GM18498 (cell line): ENCODE results near the gene LSG1.
"Not testable (repeated sequence)": the region's sequence is repeated elsewhere in the genome, so short reads cannot be mapped to it uniquely, and the experiment has no call there.

Experiments
- ATAC-seq: cut with Tn5 transposase; IDR thresholded peaks from one replicate; pipeline ENCODE4 v1.9.1; 2021; ENCODE audit warnings: mild to moderate bottlenecking, moderate library complexity; ENCODE audit not compliant: unreplicated experiment

Gene LSG1

GRCh38 chr3:194658477-194659242 is 13.3 kb downstream of the LSG1 start:
- no peak for ATAC-seq

- ATAC-seq = no peak
Measured at GRCh38 chr3:194657439-194657838, 14.6 kb downstream of the LSG1 start.

GRCh38 chr3:194654443-194654842 is 17.5 kb downstream of the LSG1 start:
- no peak for ATAC-seq

GRCh38 chr3:194647747-194648146 is 24.2 kb downstream of the LSG1 start:
- no peak for ATAC-seq

GRCh38 chr3:194642769-194643168 is 29.2 kb downstream of the LSG1 start:
- no peak for ATAC-seq

GRCh38 chr3:194640829-194641228 is 31.2 kb downstream of the LSG1 start:
- no peak for ATAC-seq

- ATAC-seq = no peak
Measured at GRCh38 chr3:194638991-194639605, 32.9 kb downstream of the LSG1 start.

DNA sequence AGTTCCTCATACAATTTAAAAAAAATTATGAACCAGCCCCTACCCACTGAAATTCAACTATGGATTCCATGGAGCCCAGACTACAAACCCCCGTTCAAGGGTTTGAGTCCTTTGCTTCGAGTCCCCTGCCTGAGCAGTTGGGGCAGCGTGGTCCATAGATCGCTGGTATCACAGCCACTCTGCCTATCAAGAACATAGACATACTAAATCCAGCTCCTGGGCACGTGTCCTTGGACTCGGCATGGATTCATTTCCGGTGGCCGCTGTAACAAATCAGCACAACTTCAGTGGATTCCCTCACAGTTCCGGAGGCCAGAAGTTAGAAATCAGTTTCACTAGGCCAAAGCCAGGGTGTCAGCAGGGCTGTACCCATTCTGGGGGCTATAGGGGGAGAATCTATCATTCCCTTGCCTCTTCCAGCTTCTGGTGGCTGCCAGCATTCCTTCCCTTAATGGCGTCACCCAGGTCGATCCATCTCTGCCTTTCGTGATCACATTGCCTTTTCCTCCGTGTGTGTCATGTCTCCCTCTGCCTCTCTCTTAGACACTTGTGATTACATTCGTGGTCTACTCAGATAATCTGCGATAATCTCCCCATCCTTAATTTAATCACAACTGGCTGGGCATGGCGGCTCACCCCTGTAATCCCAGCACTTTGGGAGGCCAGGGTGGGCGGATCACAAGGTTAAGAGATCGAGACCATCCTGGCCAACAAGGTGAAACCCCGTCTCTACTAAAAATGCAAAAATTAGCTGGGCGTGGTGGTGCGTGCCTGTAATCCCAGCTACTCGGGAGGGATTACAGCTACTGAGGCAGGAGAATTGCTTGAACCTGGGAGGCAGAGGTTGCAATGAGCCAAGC is 34.2 kb downstream of the LSG1 start:
- ATAC-seq = no peak

DNA sequence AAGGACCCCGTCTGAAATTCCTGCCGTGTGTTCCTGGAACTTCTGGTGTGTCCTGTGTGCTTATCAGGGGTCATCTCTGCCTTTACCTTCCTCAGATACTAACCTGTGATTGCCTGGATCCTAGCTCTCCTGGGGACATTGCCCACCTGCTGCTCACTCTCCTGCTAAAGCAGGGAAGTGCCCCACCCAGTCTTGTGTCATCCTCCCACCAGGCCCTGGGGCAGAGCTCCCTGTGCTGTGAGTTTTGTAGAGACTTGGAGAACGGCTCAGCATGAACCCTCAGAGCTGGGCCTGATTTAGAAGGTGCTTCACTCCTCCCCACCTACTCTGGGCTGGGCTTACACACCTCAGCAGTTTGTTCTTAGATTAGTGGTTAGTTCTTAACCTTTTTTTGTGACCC is 34.9 kb downstream of the LSG1 start:
- no peak for ATAC-seq

DNA sequence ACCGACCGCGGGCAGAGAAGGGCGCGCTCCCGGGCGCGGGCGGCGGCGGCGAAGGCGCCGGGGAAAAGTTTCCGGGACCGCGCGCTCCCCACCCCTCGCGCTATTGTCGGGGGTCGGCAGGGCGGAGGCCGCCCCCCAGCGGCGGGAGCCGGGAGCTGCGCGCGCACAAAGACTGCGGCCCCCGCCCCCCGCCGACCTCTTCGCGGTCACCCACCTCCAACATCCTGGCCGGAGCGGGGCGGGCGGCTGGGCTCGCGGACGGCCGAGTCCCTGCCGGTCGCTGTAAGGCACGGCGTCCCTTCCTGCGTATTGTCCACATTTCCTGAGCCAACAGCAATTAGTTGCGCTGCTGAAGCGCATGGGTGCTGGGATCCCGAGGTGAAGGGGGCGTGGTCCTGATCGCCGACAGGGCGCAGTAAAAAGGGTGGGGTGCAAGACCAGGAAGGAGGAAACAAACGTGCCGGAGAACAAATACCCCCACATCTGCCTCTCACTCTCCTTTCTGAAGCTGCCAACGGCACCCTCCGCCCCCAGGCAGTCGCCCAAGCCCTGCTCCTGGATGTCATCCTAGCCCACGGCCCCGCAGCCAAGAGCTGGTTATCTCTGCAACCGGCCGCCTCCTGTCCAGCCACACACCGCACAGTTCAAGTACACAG is 38.5 kb downstream of the LSG1 start, which contains the start of gene TMEM44:
Gene TMEM44 (minus strand): TSS at position 71 of the 656 bp plus-strand sequence. CDS start 204 bp downstream, outside the sequence.
- ATAC-seq = peak; percentile 80

- ATAC-seq = peak; percentile 59
Measured at GRCh38 chr3:194632809-194633348, 39.1 kb downstream of the LSG1 start.

DNA sequence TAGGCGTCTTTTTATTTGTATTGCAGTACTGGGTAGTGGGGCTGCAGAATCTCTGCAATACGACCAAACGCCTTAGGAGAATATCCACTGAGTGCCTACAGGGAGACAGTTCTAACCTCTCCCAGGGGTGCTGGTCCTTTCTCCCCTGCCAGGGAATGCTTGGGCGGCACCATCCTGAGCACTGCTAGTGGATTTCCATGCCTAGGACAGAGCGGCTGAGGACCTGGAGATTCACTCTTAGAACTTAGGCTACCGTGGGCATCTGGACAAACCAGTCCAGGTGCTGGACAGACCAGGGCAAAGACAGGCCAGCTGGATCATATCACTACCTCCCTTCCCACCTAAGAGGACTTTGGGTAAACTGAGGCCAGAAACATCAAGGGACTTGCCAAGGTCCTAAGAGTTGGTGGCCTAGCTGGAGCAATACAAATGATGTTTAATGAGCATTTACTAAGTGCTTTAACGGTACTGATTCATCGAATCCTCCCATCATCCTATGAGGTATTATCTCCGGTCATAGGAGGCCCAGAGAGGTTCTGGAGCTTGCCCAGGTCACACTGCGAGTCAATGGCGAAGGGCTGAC is 39.7 kb downstream of the LSG1 start:
- no peak for ATAC-seq

DNA sequence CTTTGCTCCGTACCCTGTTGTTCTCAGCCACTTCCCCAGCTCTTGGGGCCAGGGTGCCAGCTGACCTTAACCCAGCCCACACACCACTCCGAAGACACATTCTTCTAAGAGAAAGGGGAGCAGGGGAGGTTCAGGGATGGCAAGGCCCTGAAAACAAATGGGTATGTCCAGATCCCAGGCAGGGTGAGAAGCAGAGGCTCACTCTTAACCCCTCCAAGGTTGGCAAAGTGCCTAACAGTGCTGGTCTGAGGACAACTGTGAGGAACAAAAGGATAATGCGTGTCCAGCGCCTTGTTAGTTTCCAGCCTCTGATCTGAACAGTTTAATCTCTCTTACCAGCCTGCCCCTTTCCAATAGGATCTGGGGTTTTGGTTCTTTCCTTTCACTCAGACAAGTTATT is 40.3 kb downstream of the LSG1 start:
- no peak for ATAC-seq

- not testable (repeated sequence) for ATAC-seq
Measured at GRCh38 chr3:194630681-194631080, 41.3 kb downstream of the LSG1 start.

- ATAC-seq = no peak
Measured at GRCh38 chr3:194624956-194625355, 47.0 kb downstream of the LSG1 start.

DNA sequence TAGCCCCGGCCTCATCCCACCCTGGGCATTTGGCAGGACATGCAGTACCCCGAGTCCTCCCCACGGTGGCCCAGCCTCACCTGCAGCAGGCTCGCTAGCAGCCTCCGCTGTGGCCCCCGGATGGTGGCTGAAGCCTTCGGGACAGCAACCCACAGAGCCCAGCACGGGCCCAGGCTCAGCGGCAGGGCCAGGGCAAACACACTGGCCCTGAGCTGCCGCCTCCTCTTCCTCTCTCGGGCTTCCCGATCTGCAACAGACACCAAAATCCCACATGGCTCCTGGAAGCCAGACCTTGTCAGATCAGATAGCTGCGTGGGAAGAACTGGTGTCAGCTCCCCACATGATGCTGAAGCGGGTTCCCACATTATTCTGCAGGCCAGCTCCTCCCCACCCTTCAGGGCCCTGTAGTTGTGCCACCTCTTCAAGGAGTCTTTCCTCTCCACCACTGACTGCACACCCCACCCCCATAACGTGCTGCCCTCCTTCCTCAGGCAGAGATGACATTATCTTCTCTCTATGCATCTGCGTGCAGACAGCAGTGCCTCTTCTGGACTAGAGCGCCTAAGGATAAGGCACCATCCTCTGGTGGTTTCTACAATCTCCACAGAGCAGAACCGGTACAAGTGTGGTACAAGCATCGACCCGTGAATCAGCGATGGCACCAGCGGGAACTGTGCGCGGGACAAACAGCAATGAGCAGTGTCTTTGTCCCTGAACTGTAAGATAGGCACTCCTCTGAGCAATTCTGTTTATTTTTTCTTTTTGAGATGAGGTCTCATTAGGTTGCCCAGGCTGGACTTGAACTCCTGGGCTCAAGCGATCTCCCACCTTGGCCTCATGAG is 48.3 kb downstream of the LSG1 start:
- no peak for ATAC-seq

DNA sequence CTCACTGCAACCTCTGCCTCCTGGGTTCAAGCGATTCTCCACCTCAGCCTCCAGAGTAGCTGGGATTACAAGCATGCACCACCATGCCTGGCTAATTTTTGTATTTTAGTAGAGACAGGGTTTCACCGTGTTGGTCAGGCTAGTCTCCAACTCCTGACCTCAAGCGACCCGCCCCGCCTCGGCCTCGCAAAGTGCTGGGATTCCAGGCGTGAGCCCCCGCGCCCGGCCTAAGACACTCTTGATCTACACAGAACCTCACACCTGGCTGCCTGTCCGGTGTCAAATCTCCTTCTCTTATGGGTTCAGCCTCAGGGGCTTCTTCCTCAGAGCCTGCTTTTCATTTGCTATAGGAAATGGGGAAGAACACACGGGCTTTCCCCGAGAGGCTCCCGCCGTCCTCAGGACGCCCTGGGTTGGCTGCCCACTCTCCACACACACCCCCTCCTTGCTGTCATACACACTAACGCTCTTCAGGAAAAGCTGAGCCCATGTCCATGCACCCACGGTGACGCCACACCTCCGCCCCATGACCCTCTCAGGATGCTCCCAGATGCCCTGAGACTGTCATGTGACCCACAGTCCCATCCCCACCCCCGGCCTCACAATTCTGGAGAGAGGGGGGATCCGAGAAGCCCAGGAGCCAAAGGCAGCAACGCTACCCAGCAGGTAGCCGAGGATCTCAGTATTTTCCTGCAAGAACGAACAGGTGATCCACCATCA is 49.2 kb downstream of the LSG1 start:
- ATAC-seq = no peak

GRCh38 chr3:194621947-194622346 is 50.0 kb downstream of the LSG1 start:
- ATAC-seq = no peak

- ATAC-seq = no peak
Measured at GRCh38 chr3:194620196-194620595, 51.8 kb downstream of the LSG1 start.
